Measurements from ENCODE around the gene TRAM2.

The TRAM2 gene

GRCh38 chr6:52566853-52567279 lies 10.0 kb downstream of the TRAM2 start:
- no peak for DNase-seq (ENCODE audit: low spot score)

- DNase-seq (ENCODE audit: low spot score), result no peak
Observed at GRCh38 chr6:52566201-52566600, 10.7 kb downstream of the TRAM2 start.

GRCh38 chr6:52564856-52565255 lies 12.0 kb downstream of the TRAM2 start:
- DNase-seq (ENCODE audit: low spot score), result no peak

- no peak for DNase-seq (ENCODE audit: low spot score)
Observed at GRCh38 chr6:52562911-52563310, 13.9 kb downstream of the TRAM2 start.

- no peak for DNase-seq (ENCODE audit: low spot score)
Observed at GRCh38 chr6:52560462-52560861, 16.4 kb downstream of the TRAM2 start.

GRCh38 chr6:52558266-52559000 lies 18.4 kb downstream of the TRAM2 start:
- DNase-seq (ENCODE audit: low spot score), result no peak

- no peak for DNase-seq (ENCODE audit: low spot score)
Observed at GRCh38 chr6:52557389-52558265, 19.2 kb downstream of the TRAM2 start.

GRCh38 chr6:52555518-52556233 lies 21.2 kb downstream of the TRAM2 start:
- DNase-seq (ENCODE audit: low spot score), result no peak

GRCh38 chr6:52554684-52555280 lies 22.1 kb downstream of the TRAM2 start:
- no peak for DNase-seq (ENCODE audit: low spot score)

- no peak for DNase-seq (ENCODE audit: low spot score)
Observed at GRCh38 chr6:52553719-52554118, 23.1 kb downstream of the TRAM2 start.

- DNase-seq (ENCODE audit: low spot score), result no peak
Observed at GRCh38 chr6:52553158-52553557, 23.7 kb downstream of the TRAM2 start.

- DNase-seq (ENCODE audit: low spot score), result no peak
Observed at GRCh38 chr6:52552278-52552643, 24.6 kb downstream of the TRAM2 start.

- DNase-seq (ENCODE audit: low spot score), result peak; percentile 79
Observed at GRCh38 chr6:52551483-52552277, 25.2 kb downstream of the TRAM2 start.

GRCh38 chr6:52550870-52551269 lies 26.0 kb downstream of the TRAM2 start:
- no peak for DNase-seq (ENCODE audit: low spot score)

- no peak for DNase-seq (ENCODE audit: low spot score)
Observed at GRCh38 chr6:52550014-52550575, 26.8 kb downstream of the TRAM2 start.

- DNase-seq (ENCODE audit: low spot score), result no peak
Observed at GRCh38 chr6:52549428-52549827, 27.4 kb downstream of the TRAM2 start.

GRCh38 chr6:52548999-52549398 lies 27.9 kb downstream of the TRAM2 start:
- DNase-seq (ENCODE audit: low spot score), result no peak

- DNase-seq (ENCODE audit: low spot score), result no peak
Observed at GRCh38 chr6:52548353-52548713, 28.5 kb downstream of the TRAM2 start.

GRCh38 chr6:52547647-52548352 lies 29.1 kb downstream of the TRAM2 start:
- DNase-seq (ENCODE audit: low spot score), result no peak

- no peak for DNase-seq (ENCODE audit: low spot score)
Observed at GRCh38 chr6:52546678-52547077, 30.2 kb downstream of the TRAM2 start.

- DNase-seq (ENCODE audit: low spot score), result no peak
Observed at GRCh38 chr6:52546192-52546591, 30.7 kb downstream of the TRAM2 start.
